Skeletal muscle tissue (tissue), 4 donors: ENCODE measurements around the gene DBNDD1. TPM values are rescaled to one million over a fixed set of nuclear protein-coding genes. Genes with fewer than 3 reads are reported as not detected.
"Not testable (repeated sequence)": the region's sequence is repeated elsewhere in the genome, so short reads cannot be mapped to it uniquely, and the experiment has no call there.

Experiments used
- H3K27ac ChIP-seq: one replicate; pipeline ENCODE4 v1.7.0; 2013; ENCODE audit warnings: mild to moderate bottlenecking, low read depth, low read length, inconsistent platforms
- H3K27me3 ChIP-seq, 3 donors: one replicate each; pipeline ENCODE4 v1.7.0; 2013; ENCODE audit warnings: low read length in 3 of 3; ENCODE audit not compliant: control insufficient read depth in 3 of 3, insufficient read depth in 3 of 3
- H3K36me3 ChIP-seq, 3 donors: one replicate each; pipeline ENCODE4 v1.7.0; 2013; ENCODE audit warnings: low read length in 3 of 3; ENCODE audit not compliant: control insufficient read depth in 3 of 3, insufficient read depth in 3 of 3
- H3K4me1 ChIP-seq, 3 donors: one replicate each; pipeline ENCODE4 v1.7.0; 2013; ENCODE audit warnings: low read length in 3 of 3, mild to moderate bottlenecking in 3 of 3; ENCODE audit not compliant: control insufficient read depth in 3 of 3, insufficient read depth in 3 of 3
- H3K4me3 ChIP-seq, 3 donors: one replicate each; pipeline ENCODE4 v1.7.0; 2013; ENCODE audit warnings: low read length in 3 of 3
- H3K9ac ChIP-seq, 3 donors: one replicate each; pipeline ENCODE4 v1.7.0; 2013; ENCODE audit warnings: low read length in 3 of 3, mild to moderate bottlenecking in 3 of 3, moderate library complexity in 2 of 3, low read depth in 1 of 3
- H3K9me3 ChIP-seq, 3 donors: one replicate each; pipeline ENCODE4 v1.7.0; 2013; ENCODE audit warnings: low read length in 3 of 3; ENCODE audit not compliant: control insufficient read depth in 3 of 3
- total RNA-seq: library from RNA; depleted of rRNA; stranded (reverse); fragments of >200 nt; gene quantifications from one replicate; pipeline ENCODE4 v1.2.3, GENCODE V29; 2014
- donor health status: Osteomylitis.

Gene DBNDD1
- total RNA-seq, 1 donor from 2014 or later = 3.1 TPM

DNA sequence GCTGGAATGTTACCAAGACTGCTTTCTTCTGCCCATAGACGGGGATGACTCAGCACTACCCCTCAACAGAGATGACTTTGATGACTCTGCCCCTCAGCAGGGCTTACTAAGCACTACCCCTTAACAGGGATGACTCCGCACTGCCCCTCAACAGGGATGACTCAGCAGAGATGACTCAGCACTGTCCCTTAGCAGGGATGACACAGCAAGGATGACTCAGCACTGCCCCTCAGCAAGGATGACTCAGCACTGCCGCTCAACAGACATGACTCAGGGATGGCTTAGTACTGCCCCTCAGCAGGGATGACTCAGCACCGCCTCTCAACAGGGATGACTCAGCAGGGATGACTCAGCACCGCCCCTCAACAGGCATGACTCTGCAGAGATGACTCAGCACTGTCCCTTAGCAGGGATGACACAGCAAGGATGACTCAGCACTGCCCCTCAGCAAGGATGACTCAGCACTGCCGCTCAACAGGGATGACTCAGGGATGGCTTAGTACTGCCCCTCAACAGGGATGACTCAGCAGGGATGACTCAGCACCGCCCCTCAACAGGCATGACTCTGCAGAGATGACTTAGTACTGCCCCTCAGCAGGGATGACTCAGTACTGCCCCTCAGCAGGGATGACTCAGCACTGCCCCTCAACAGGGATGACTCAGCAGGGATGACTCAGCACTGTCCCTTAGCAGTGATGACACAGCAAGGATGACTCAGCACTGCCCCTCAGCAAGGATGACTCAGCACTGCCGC lies 24.4 kb downstream of the DBNDD1 start:
- not testable (repeated sequence) for H3K9me3 ChIP-seq, H3K4me1 ChIP-seq, H3K9ac ChIP-seq, H3K27me3 ChIP-seq, H3K4me3 ChIP-seq
- peak overlapping the region; percentile 92 for H3K27ac ChIP-seq
- peaks cover 50 to 73% (median 53%) of the 10 kb centered on the region in 3 donors for H3K36me3 ChIP-seq

DNA sequence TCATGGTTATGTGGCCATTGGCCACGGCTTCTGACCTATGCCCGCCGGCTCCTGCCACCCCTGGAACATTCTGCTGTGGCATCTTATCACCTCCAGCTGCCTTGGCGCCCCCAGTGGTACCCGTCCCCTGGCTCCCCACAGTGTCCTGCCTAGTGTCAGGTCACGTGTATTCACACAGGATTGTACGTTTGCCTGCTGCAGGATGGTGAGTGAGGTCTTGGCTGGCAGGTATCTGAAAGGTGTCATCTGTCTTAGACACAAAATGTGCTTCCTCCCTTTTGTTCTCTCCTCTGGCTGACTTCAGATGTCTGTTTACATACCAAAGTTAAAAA lies 24.9 kb downstream of the DBNDD1 start:
- H3K27me3 ChIP-seq = no peaks in the 10 kb centered on the region
- H3K36me3 ChIP-seq = peaks cover 47 to 69% (median 50%) of the 10 kb centered on the region in 3 donors
- H3K9ac ChIP-seq = no peak overlapping the region
- H3K4me1 ChIP-seq = peaks cover 0 to 3% (median 0%) of the 10 kb centered on the region in 3 donors
- peak overlapping the region; percentile 92 for H3K27ac ChIP-seq
- no peak overlapping the region for H3K4me3 ChIP-seq
- H3K9me3 ChIP-seq = no peaks in the 10 kb centered on the region

- Histone ChIP-seq H3K4me3 (no peak overlapping the region), H3K27me3 (no peaks in the 10 kb centered on the region), H3K36me3 (peaks cover 46 to 69% (median 48%) of the 10 kb centered on the region in 3 donors), H3K9ac (no peak overlapping the region), H3K9me3 (no peaks in the 10 kb centered on the region), H3K4me1 (peaks cover 0 to 3% (median 0%) of the 10 kb centered on the region in 3 donors), H3K27ac (peak overlapping the region; percentile 92)
Observed at GRCh38 chr16:89993971-89994370, 25.3 kb downstream of the DBNDD1 start.

DNA sequence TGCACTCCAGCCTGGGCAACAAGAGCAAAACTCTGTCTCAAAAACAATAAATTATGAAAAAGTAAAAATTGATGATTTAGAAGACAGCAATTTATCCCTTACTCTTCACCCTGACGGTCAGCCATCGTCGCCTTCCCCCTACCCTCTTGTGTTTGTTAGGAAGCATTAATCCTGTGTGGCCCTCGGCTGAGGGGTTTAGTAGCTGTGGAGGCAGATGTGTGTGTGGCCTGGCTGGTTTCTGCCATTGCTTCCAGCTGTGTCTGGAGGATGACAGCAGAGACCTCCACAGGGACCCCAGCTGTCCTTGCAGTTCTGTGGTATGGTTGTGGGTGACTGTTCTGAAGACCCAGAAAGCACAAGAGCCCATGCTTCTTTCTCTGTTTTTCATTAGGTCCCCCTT lies 25.9 kb downstream of the DBNDD1 start:
- Histone ChIP-seq H3K4me1 (peaks cover 0 to 3% (median 0%) of the 10 kb centered on the region in 3 donors), H3K9ac (no peak overlapping the region), H3K27ac (no peak overlapping the region), H3K9me3 (no peaks in the 10 kb centered on the region), H3K4me3 (no peak overlapping the region), H3K27me3 (no peaks in the 10 kb centered on the region), H3K36me3 (peaks cover 47 to 66% (median 50%) of the 10 kb centered on the region in 3 donors)

DNA sequence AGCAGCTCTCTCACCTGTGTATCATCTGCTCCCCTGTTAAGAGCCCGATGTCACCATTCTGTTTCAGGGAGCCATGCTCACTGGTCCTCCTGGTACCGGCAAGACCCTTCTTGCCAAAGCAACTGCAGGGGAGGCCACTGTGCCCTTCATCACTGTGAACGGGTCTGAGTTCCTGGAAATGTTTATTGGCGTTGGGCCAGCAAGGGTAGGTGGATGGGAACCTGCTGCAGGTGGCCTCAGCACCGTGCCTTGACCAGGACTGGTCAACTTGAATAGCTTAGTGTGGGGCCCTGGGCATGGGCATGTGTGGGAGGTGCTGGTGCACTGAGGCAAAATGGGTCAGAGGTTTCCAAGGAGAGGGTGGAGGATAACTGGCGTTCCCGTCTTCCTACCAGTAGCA lies 28.5 kb downstream of the DBNDD1 start:
- H3K4me1 ChIP-seq = peaks cover 0 to 3% (median 0%) of the 10 kb centered on the region in 3 donors
- H3K27ac ChIP-seq = no peak overlapping the region
- no peaks in the 10 kb centered on the region for H3K27me3 ChIP-seq
- no peaks in the 10 kb centered on the region for H3K9me3 ChIP-seq
- H3K9ac ChIP-seq = no peak overlapping the region
- H3K4me3 ChIP-seq = no peak overlapping the region
- H3K36me3 ChIP-seq = peaks cover 55 to 80% (median 62%) of the 10 kb centered on the region in 3 donors

DNA sequence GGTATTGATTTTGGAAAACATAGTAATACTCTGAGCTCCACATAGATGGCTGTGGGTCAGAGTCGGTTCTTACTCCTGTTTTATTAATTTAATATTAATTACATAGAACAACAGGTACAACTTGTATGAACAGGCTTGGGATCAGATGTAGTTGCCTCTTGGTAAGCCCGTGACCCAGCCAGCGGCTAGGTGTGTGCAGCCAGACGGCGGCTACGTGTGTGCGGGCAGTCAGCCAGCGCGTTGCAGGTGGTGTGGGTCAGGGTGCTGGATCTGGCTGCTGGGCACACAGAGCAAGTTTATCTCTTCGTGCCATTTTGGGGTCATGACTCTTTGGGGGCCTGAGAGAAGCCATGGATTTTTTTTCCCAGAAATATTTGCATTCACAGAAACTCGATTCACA lies 30.3 kb downstream of the DBNDD1 start:
- H3K36me3 ChIP-seq = peaks cover 55 to 78% (median 60%) of the 10 kb centered on the region in 3 donors
- no peak overlapping the region for H3K4me3 ChIP-seq

GRCh38 chr16:89987169-89987568 lies 32.1 kb downstream of the DBNDD1 start:
- peaks cover 2 to 12% (median 10%) of the 10 kb centered on the region in 3 donors for H3K4me1 ChIP-seq
- no peaks in the 10 kb centered on the region for H3K27me3 ChIP-seq
- H3K36me3 ChIP-seq = peaks cover 53 to 78% (median 62%) of the 10 kb centered on the region in 3 donors
- no peak overlapping the region for H3K9ac ChIP-seq
- no peak overlapping the region for H3K4me3 ChIP-seq
- H3K27ac ChIP-seq = no peak overlapping the region
- no peaks in the 10 kb centered on the region for H3K9me3 ChIP-seq

More for the DNA sequence above, 30.3 kb downstream of the DBNDD1 start:
- Histone ChIP-seq H3K9ac (no peak overlapping the region), H3K27ac (no peak overlapping the region), H3K27me3 (no peaks in the 10 kb centered on the region), H3K4me1 (no peaks in the 10 kb centered on the region), H3K9me3 (no peaks in the 10 kb centered on the region)

GRCh38 chr16:89986600-89986999 lies 32.7 kb downstream of the DBNDD1 start:
- Histone ChIP-seq H3K9ac (no peak overlapping the region), H3K4me1 (peaks cover 8 to 18% (median 14%) of the 10 kb centered on the region in 3 donors), H3K9me3 (no peaks in the 10 kb centered on the region), H3K27me3 (no peaks in the 10 kb centered on the region), H3K36me3 (peaks cover 52 to 74% (median 66%) of the 10 kb centered on the region in 3 donors), H3K27ac (no peak overlapping the region), H3K4me3 (no peak overlapping the region)

DNA sequence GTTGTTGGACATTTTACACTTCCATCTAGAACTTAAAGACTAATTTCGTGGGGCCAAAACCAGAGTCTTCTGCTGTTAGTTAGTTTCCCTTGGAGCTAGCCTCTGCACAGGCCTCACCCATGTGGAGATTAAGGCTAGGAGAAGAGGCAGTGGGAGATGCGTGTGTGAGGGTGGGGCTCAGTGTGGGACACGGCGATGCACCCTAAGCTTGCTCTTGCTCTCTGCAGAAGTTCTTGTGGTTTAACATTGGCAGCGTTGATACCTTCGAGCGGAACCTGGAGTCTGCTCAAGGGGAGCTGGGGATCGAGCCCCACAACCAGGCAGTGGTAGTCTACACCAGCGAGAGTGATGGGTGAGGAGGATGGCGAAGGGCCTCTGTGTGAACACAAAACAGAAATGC lies 34.0 kb downstream of the DBNDD1 start:
- H3K27ac ChIP-seq = no peak overlapping the region
- peaks cover 12 to 23% (median 14%) of the 10 kb centered on the region in 3 donors for H3K4me1 ChIP-seq
- no peak overlapping the region for H3K4me3 ChIP-seq
- H3K9ac ChIP-seq = no peak overlapping the region
- H3K9me3 ChIP-seq = no peaks in the 10 kb centered on the region
- H3K27me3 ChIP-seq = no peaks in the 10 kb centered on the region
- peaks cover 43 to 67% (median 61%) of the 10 kb centered on the region in 3 donors for H3K36me3 ChIP-seq

GRCh38 chr16:89984216-89984615 lies 35.0 kb downstream of the DBNDD1 start:
- Histone ChIP-seq H3K36me3 (peaks cover 44 to 71% (median 70%) of the 10 kb centered on the region in 3 donors), H3K4me3 (no peak overlapping the region), H3K27me3 (no peaks in the 10 kb centered on the region), H3K4me1 (peaks cover 12 to 23% (median 14%) of the 10 kb centered on the region in 3 donors), H3K27ac (no peak overlapping the region), H3K9me3 (no peaks in the 10 kb centered on the region), H3K9ac (no peak overlapping the region)
